GM18858 (cell line): ENCODE measurements around the gene MGAT4B.

Experiments
- ATAC-seq: cut with Tn5 transposase; IDR thresholded peaks from one replicate; pipeline ENCODE4 v1.9.1; 2021; ENCODE audit not compliant: unreplicated experiment

MGAT4B gene

GRCh38 chr5:179749857-179750508 lies 56.7 kb downstream of the MGAT4B start:
- no peak for ATAC-seq

- no peak for ATAC-seq
Observed at GRCh38 chr5:179747811-179748210, 58.9 kb downstream of the MGAT4B start.
